ENCODE measurements around the gene NOBOX.
"Not testable (repeated sequence)": the region's sequence is repeated elsewhere in the genome, so short reads cannot be mapped to it uniquely, and the experiment has no call there.

Gene NOBOX

GRCh38 chr7:144391014-144391413 is 12.5 kb downstream of the NOBOX start:
- no peak for TF ChIP-seq TAF1 (IDR thresholded peaks at IDR 0.05; ENCODE audit: borderline replicate concordance, low read depth, low read length)
- no peak for TF ChIP-seq POLR2A (IDR thresholded peaks at IDR 0.05; ENCODE audit: low read depth, low read length)
- TF ChIP-seq POLR2AphosphoS5 (IDR thresholded peaks at IDR 0.05; ENCODE audit: low read depth, low read length) = no peak

GRCh38 chr7:144390481-144390880 is 13.0 kb downstream of the NOBOX start:
- no peak for TF ChIP-seq POLR2A (IDR thresholded peaks at IDR 0.05; ENCODE audit: low read depth, low read length)
- no peak for TF ChIP-seq TAF1 (IDR thresholded peaks at IDR 0.05; ENCODE audit: borderline replicate concordance, low read depth, low read length)
- TF ChIP-seq POLR2AphosphoS5 (IDR thresholded peaks at IDR 0.05; ENCODE audit: low read depth, low read length) = no peak
- no peak for FAIRE-seq

More at GRCh38 chr7:144391014-144391413, 12.5 kb downstream of the NOBOX start:
- FAIRE-seq (no peak), DNase-seq (ENCODE audit: insufficient read length) (no peak)

GRCh38 chr7:144388950-144389349 is 14.5 kb downstream of the NOBOX start:
- DNase-seq (ENCODE audit: insufficient read length) (no peak), FAIRE-seq (no peak)
- TF ChIP-seq TAF1 (IDR thresholded peaks at IDR 0.05; ENCODE audit: borderline replicate concordance, low read depth, low read length) (no peak), POLR2A (IDR thresholded peaks at IDR 0.05; ENCODE audit: low read depth, low read length) (no peak), POLR2AphosphoS5 (IDR thresholded peaks at IDR 0.05; ENCODE audit: low read depth, low read length) (no peak)

More at GRCh38 chr7:144390481-144390880, 13.0 kb downstream of the NOBOX start:
- DNase-seq (ENCODE audit: insufficient read length) = no peak

- FAIRE-seq = no peak
- no peak for TF ChIP-seq POLR2A (IDR thresholded peaks at IDR 0.05; ENCODE audit: low read depth, low read length)
- no peak for TF ChIP-seq TAF1 (IDR thresholded peaks at IDR 0.05; ENCODE audit: borderline replicate concordance, low read depth, low read length)
- TF ChIP-seq POLR2AphosphoS5 (IDR thresholded peaks at IDR 0.05; ENCODE audit: low read depth, low read length) = no peak
- no peak for DNase-seq (ENCODE audit: insufficient read length)
These were observed 16.8 kb downstream of the NOBOX start for GRCh38 chr7:144386741-144387140.

GRCh38 chr7:144384555-144385245 is 18.8 kb downstream of the NOBOX start:
- no peak for TF ChIP-seq POLR2AphosphoS5 (IDR thresholded peaks at IDR 0.05; ENCODE audit: low read depth, low read length)
- no peak for DNase-seq (ENCODE audit: insufficient read length)
- FAIRE-seq = no peak

- DNase-seq (ENCODE audit: insufficient read length) (no peak), FAIRE-seq (no peak)
- TF ChIP-seq POLR2AphosphoS5 (IDR thresholded peaks at IDR 0.05; ENCODE audit: low read depth, low read length) (no peak), POLR2A (IDR thresholded peaks at IDR 0.05; ENCODE audit: low read depth, low read length) (no peak), TAF1 (IDR thresholded peaks at IDR 0.05; ENCODE audit: borderline replicate concordance, low read depth, low read length) (no peak)
These were observed 19.4 kb downstream of the NOBOX start for GRCh38 chr7:144384071-144384470.

- TF ChIP-seq TAF1 (IDR thresholded peaks at IDR 0.05; ENCODE audit: borderline replicate concordance, low read depth, low read length) (no peak), POLR2A (IDR thresholded peaks at IDR 0.05; ENCODE audit: low read depth, low read length) (no peak), POLR2AphosphoS5 (IDR thresholded peaks at IDR 0.05; ENCODE audit: low read depth, low read length) (no peak)
- no peak for FAIRE-seq
- no peak for DNase-seq (ENCODE audit: insufficient read length)
These were observed 23.6 kb downstream of the NOBOX start for GRCh38 chr7:144379776-144380384.

GRCh38 chr7:144378651-144379050 is 24.8 kb downstream of the NOBOX start:
- TF ChIP-seq POLR2A (IDR thresholded peaks at IDR 0.05; ENCODE audit: low read depth, low read length) (no peak), POLR2AphosphoS5 (IDR thresholded peaks at IDR 0.05; ENCODE audit: low read depth, low read length) (no peak), TAF1 (IDR thresholded peaks at IDR 0.05; ENCODE audit: borderline replicate concordance, low read depth, low read length) (no peak)

GRCh38 chr7:144369221-144369620 is 34.3 kb downstream of the NOBOX start:
- FAIRE-seq; DNase-seq (ENCODE audit: insufficient read length): not testable (repeated sequence)

More at GRCh38 chr7:144378651-144379050, 24.8 kb downstream of the NOBOX start:
- DNase-seq (ENCODE audit: insufficient read length) (no peak), FAIRE-seq (no peak)

GRCh38 chr7:144367250-144367649 is 36.2 kb downstream of the NOBOX start:
- not testable (repeated sequence) for DNase-seq (ENCODE audit: insufficient read length); FAIRE-seq

GRCh38 chr7:144365523-144365922 is 38.0 kb downstream of the NOBOX start:
- not testable (repeated sequence) for FAIRE-seq

GRCh38 chr7:144362061-144362460 is 41.4 kb downstream of the NOBOX start:
- DNase-seq (ENCODE audit: insufficient read length); FAIRE-seq: not testable (repeated sequence)

More at GRCh38 chr7:144365523-144365922, 38.0 kb downstream of the NOBOX start:
- not testable (repeated sequence) for DNase-seq (ENCODE audit: insufficient read length)

- FAIRE-seq; DNase-seq (ENCODE audit: insufficient read length): not testable (repeated sequence)
These were observed 46.6 kb downstream of the NOBOX start for GRCh38 chr7:144356860-144357259.

- not testable (repeated sequence) for FAIRE-seq; DNase-seq (ENCODE audit: insufficient read length)
These were observed 47.3 kb downstream of the NOBOX start for GRCh38 chr7:144356185-144356584.

GRCh38 chr7:144355176-144355822 is 48.2 kb downstream of the NOBOX start, which contains the start of gene ARHGEF5:
TSS of gene ARHGEF5 (plus strand) at chr7:144355402. CDS start at chr7:144362670, 7,268 bp downstream.
- not testable (repeated sequence) for DNase-seq (ENCODE audit: insufficient read length); FAIRE-seq

GRCh38 chr7:144351667-144352066 is 51.8 kb downstream of the NOBOX start:
- not testable (repeated sequence) for FAIRE-seq; DNase-seq (ENCODE audit: insufficient read length)

GRCh38 chr7:144348625-144349024 is 54.9 kb downstream of the NOBOX start:
- peak; percentile 77 for FAIRE-seq
- DNase-seq (ENCODE audit: insufficient read length) = not testable (repeated sequence)
